GM23248 (cell line): ENCODE results near the gene DGKI. TPM values are rescaled to one million over a fixed set of nuclear protein-coding genes. Genes with fewer than 3 reads are reported as not detected.

ENCODE experiments used
- DNase-seq: peaks from one replicate; pipeline ENCODE4 v3.0.0-alpha.2; 2015
- H2AFZ ChIP-seq: fragments of 200-600 bp; sonication (generic); 2 replicates; pipeline ENCODE4 v1.6.1; 2016; ENCODE audit warnings: antibody characterized with exemption
- H3F3A ChIP-seq: fragments of 200-600 bp; sonication (generic); 2 replicates; pipeline ENCODE4 v1.6.1; 2016; ENCODE audit warnings: mild to moderate bottlenecking, antibody characterized with exemption, mixed run types; ENCODE audit not compliant: insufficient read depth
- H3K27ac ChIP-seq: fragments of 200-600 bp; sonication (generic); 2 replicates; pipeline ENCODE4 v1.5.1; 2016; ENCODE audit warnings: mild to moderate bottlenecking
- H3K27me3 ChIP-seq: fragments of 200-600 bp; sonication (generic); replicated peaks from 2 replicates; pipeline ENCODE4 v1.6.1; 2016; ENCODE audit warnings: mild to moderate bottlenecking; ENCODE audit not compliant: insufficient read depth
- H3K36me3 ChIP-seq: fragments of 200-600 bp; sonication (generic); 2 replicates; pipeline ENCODE4 v1.6.1; 2016; ENCODE audit warnings: low read depth, mild to moderate bottlenecking
- H3K4me1 ChIP-seq: fragments of 200-600 bp; sonication (generic); 2 replicates; pipeline ENCODE4 v1.6.1; 2016; ENCODE audit warnings: mild to moderate bottlenecking; ENCODE audit not compliant: insufficient read depth
- H3K4me2 ChIP-seq: fragments of 200-600 bp; sonication (generic); one replicate; pipeline ENCODE4 v1.6.1; 2016; ENCODE audit warnings: mild to moderate bottlenecking; ENCODE audit not compliant: unreplicated experiment
- H3K4me3 ChIP-seq: fragments of 200-600 bp; sonication (generic); 2 replicates; pipeline ENCODE4 v1.5.1; 2016; ENCODE audit warnings: mild to moderate bottlenecking
- H3K79me2 ChIP-seq: fragments of 200-600 bp; sonication (generic); 2 replicates; pipeline ENCODE4 v1.6.1; 2016; ENCODE audit warnings: mild to moderate bottlenecking; ENCODE audit not compliant: insufficient read depth
- H3K9ac ChIP-seq: fragments of 200-600 bp; sonication (generic); 2 replicates; pipeline ENCODE4 v1.6.1; 2016; ENCODE audit warnings: mild to moderate bottlenecking
- H3K9me2 ChIP-seq: fragments of 200-600 bp; sonication (generic); 2 replicates; pipeline ENCODE4 v1.6.1; 2016; ENCODE audit warnings: mixed run types, mild to moderate bottlenecking, moderate library complexity; ENCODE audit not compliant: insufficient read depth
- H3K9me3 ChIP-seq: fragments of 200-600 bp; sonication (generic); one replicate; pipeline ENCODE4 v1.6.1; 2017; ENCODE audit warnings: low read depth
- H4K20me1 ChIP-seq: fragments of 200-600 bp; sonication (generic); 2 replicates; pipeline ENCODE4 v1.6.0; 2016; ENCODE audit not compliant: insufficient read depth
- EZH2 ChIP-seq: fragments of 200-600 bp; sonication (generic); IDR thresholded peaks from 2 replicates; pipeline ENCODE4 v1.6.1; 2018; ENCODE audit warnings: antibody characterized with exemption, mild to moderate bottlenecking; ENCODE audit not compliant: insufficient read depth, poor library complexity, severe bottlenecking
- EZH2phosphoT487 ChIP-seq: fragments of 200-600 bp; sonication (generic); IDR thresholded peaks from 2 replicates; pipeline ENCODE4 v1.6.1; 2018; ENCODE audit warnings: antibody characterized with exemption, moderate library complexity, mild to moderate bottlenecking, low read depth; ENCODE audit not compliant: insufficient read depth
- WGBS, 2 experiments: methylation state at CpG; one replicate each; pipeline ENCODE4 v1.1.6; 2015 to 2017; ENCODE audit warnings: low lambda C conversion rate in 2 of 2, low coverage in 1 of 2; ENCODE audit errors: missing lambda C conversion rate in 2 of 2; 5-methylcytosine and 5-hydroxymethylcytosine counted together
- in situ Hi-C: fragments of 300-500 bp; cut with MboI; formaldehyde crosslinking; loops from 2 replicates; pipeline ENCODE4 v1.15.0; 2020
- polyA plus RNA-seq: library from polyadenylated mRNA; unstranded; fragments of >200 nt; fragmentation: Nextera tagmentation; extraction: Ambion mirVana; gene quantifications from 2 replicates; pipeline ENCODE4 v1.2.1, GENCODE V29; 2016
- total RNA-seq: library from RNA; depleted of rRNA; stranded (reverse); fragments of >200 nt; shearing (Covaris generic); gene quantifications from 2 replicates; pipeline ENCODE4 v1.2.3, GENCODE V29; 2014

Gene DGKI
- total and polyA plus RNA-seq, 2 experiments from 2014 or later = 5.4 to 25.9 TPM

- no peaks in the 10 kb centered on the region for H4K20me1 ChIP-seq
- H3K9me2 ChIP-seq = no peaks in the 10 kb centered on the region
- 21 to 23% methylated on average over 2 of the region's 2 CpGs for WGBS, 2 experiments
- peaks cover 20% of the 10 kb centered on the region; the same call in 1 of the 2 replicates for H3K79me2 ChIP-seq
- no peaks in the 10 kb centered on the region for H3K9me3 ChIP-seq
- no peak overlapping the region for H3K9ac ChIP-seq
- no peaks in the 10 kb centered on the region for H3K36me3 ChIP-seq
- peak overlapping the region; percentile 31 for H2AFZ ChIP-seq
- H3K27ac ChIP-seq = no peak overlapping the region
- no peaks in the 10 kb centered on the region for H3K27me3 ChIP-seq
- TF ChIP-seq EZH2phosphoT487 = no peak
- no peak for TF ChIP-seq EZH2
- no peak for DNase-seq
- H3F3A ChIP-seq = peaks cover 14% of the 10 kb centered on the region
- H3K4me3 ChIP-seq = no peak overlapping the region
- H3K4me1 ChIP-seq = peaks cover 34% of the 10 kb centered on the region
- in situ Hi-C loops = no loop called here
- peak overlapping the region; percentile 33 for H3K4me2 ChIP-seq
Measured at GRCh38 chr7:137727413-137727812, 119.4 kb downstream of the DGKI start.

- Histone ChIP-seq H3K4me3 (no peak overlapping the region), H3K36me3 (no peaks in the 10 kb centered on the region), H3K9me2 (no peaks in the 10 kb centered on the region), H4K20me1 (no peaks in the 10 kb centered on the region), H3K9me3 (no peaks in the 10 kb centered on the region), H3K27me3 (no peaks in the 10 kb centered on the region), H2AFZ (0 out of 2 replicates have a peak overlapping the region, but pooled peaks have one; percentile 34), H3K4me1 (peaks cover 36% of the 10 kb centered on the region), H3K79me2 (no peaks in the 10 kb centered on the region; the same call in 1 of the 2 replicates), H3K4me2 (peak overlapping the region; percentile 12), H3K27ac (peak overlapping the region; percentile 8; the same call in 1 of the 2 replicates), H3F3A (peaks cover 37% of the 10 kb centered on the region), H3K9ac (no peak overlapping the region)
- DNase-seq = peak; percentile 8
- in situ Hi-C loops = no loop called here
- TF ChIP-seq EZH2 (no peak), EZH2phosphoT487 (no peak)
- 87 to 88% methylated on average over 4 of the region's 4 CpGs for WGBS, 2 experiments
Measured at GRCh38 chr7:137718355-137718754, 128.4 kb downstream of the DGKI start.

- H3K9ac ChIP-seq = no peak overlapping the region
Measured at GRCh38 chr7:137717811-137718271, 128.9 kb downstream of the DGKI start.

GRCh38 chr7:137717045-137717444 is 129.7 kb downstream of the DGKI start:
- Histone ChIP-seq H3K79me2 (no peaks in the 10 kb centered on the region; the same call in 1 of the 2 replicates), H3K9ac (no peak overlapping the region), H3K4me3 (no peak overlapping the region), H4K20me1 (no peaks in the 10 kb centered on the region), H2AFZ (no peak overlapping the region), H3K27me3 (no peaks in the 10 kb centered on the region), H3K4me2 (no peak overlapping the region), H3K4me1 (peaks cover 36% of the 10 kb centered on the region), H3K27ac (0 out of 2 replicates have a peak overlapping the region, but pooled peaks have one; percentile 8), H3F3A (peaks cover 37% of the 10 kb centered on the region), H3K9me2 (no peaks in the 10 kb centered on the region), H3K9me3 (no peaks in the 10 kb centered on the region), H3K36me3 (no peaks in the 10 kb centered on the region)
- DNase-seq = peak; percentile 31
- WGBS, 2 experiments = 77 to 78% methylated on average over 3 of the region's 3 CpGs
- in situ Hi-C loops = no loop called here
- TF ChIP-seq EZH2phosphoT487 = no peak
- TF ChIP-seq EZH2 = no peak

More at GRCh38 chr7:137717811-137718271, 128.9 kb downstream of the DGKI start:
- TF ChIP-seq EZH2 (no peak), EZH2phosphoT487 (no peak)
- Histone ChIP-seq H3F3A (peaks cover 37% of the 10 kb centered on the region), H3K79me2 (no peaks in the 10 kb centered on the region; the same call in 1 of the 2 replicates), H3K9me2 (no peaks in the 10 kb centered on the region), H3K9me3 (no peaks in the 10 kb centered on the region), H3K4me1 (peaks cover 36% of the 10 kb centered on the region), H3K4me2 (peak overlapping the region; percentile 12), H3K27ac (peak overlapping the region; percentile 8; the same call in 1 of the 2 replicates), H3K27me3 (no peaks in the 10 kb centered on the region), H2AFZ (0 out of 2 replicates have a peak overlapping the region, but pooled peaks have one; percentile 34), H3K36me3 (no peaks in the 10 kb centered on the region), H3K4me3 (no peak overlapping the region), H4K20me1 (no peaks in the 10 kb centered on the region)
- 40 to 48% methylated on average over 7 of the region's 7 CpGs for WGBS, 2 experiments
- DNase-seq = peak; percentile 74
- in situ Hi-C loops = no loop called here
